Dermis microvascular lymphatic vessel endothelial cell (primary cell): ENCODE measurements around the gene SNX3. TPM values are rescaled to one million over a fixed set of nuclear protein-coding genes. Genes with fewer than 3 reads are reported as not detected.
"Not testable (repeated sequence)": the region's sequence is repeated elsewhere in the genome, so short reads cannot be mapped to it uniquely, and the experiment has no call there.

Experiments used
- DNase-seq, 2 donors: peaks; one replicate each; pipeline versions ENCODE4 v3.0.0 to v3.0.0-alpha.2; 2010; ENCODE audit warnings: low read depth in 2 of 2
- total RNA-seq: library from RNA; depleted of rRNA; stranded (reverse); fragments of >200 nt; gene quantifications from 2 replicates; pipeline ENCODE4 v1.2.1, GENCODE V29; 2014

SNX3 gene
- total RNA-seq, 1 donor from 2014 or later = 152 TPM

DNA sequence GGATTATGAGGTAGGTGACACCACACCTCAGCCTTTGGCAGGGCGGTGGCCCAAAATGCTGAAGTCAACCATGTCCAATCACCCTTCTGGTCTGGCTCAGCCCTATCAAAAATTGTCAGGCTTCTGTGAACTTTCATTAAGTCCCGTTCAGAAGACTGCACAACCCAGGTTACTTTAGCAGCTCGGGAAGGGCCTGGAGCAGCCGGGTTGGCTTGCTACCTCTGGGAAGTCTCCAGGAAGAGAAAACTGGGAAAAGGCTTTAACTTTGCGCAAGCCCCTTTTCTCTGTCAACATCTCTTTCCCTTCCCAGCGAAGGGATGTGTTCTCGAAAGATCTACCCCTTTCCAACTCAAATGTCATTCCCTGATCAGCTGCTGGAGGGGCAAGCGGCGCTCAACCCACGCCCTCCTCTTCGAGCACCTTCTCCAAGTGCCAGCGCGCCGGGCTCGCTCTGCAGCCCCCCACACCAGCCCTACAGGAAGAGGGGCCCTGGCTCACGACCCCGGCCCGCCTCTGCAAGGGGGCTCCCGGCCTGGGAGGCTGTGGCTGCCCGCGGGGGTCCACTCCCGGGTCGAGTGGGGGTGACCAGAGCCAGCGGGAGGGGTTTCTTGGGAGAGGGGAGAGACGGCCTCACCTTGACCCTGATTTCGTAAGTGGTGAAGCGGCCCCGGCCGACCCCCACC, 573 bp downstream of the SNX3 start:
- DNase-seq = peak in 1 of 2 donors; percentile 44

DNA sequence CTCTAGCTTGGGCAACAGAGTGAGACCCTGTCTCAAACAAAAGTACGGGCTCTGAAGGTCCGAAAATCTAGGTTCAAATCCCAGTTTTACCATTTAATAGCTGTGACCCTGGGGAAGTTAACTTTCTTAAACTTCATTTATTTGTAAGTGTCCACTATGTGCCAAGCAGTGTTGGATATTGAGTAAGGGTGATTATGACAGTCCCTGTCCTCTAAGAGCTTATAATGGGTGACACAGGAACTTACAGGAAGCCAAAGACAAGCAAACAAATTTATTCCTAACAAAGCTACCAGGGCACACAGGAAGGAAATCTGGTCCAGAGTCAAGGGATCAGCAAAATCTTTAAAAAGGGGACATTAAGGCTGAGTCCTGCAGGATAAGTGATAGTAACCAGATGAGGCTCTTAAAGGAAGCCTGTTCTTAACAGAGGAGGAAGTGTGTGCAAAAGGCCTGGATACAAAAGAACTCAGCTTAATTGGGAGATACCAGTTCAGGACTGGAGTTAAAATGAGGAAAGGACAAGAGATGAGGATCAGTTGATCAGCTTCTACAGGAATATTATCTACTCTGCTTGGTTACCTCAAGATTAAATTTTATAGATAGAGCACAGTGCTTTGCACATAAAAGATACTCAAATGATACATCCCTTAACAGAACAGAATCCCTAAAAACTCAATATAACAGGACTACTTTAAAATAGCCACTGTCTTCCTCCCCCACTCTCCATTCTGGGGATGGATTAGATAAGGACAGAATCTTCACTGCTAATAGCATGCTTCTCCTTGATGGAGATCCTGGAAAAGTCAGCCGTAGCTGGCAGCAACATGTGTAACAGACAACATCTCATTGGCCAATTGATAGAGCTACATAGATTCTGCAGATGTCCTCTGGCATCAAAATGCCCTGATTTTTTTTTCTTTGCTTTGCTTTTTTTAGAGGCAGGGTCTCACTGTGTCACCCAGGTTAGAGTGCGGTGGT, 6.1 kb downstream of the SNX3 start:
- peak in 1 of 2 donors; percentile 13 for DNase-seq

DNA sequence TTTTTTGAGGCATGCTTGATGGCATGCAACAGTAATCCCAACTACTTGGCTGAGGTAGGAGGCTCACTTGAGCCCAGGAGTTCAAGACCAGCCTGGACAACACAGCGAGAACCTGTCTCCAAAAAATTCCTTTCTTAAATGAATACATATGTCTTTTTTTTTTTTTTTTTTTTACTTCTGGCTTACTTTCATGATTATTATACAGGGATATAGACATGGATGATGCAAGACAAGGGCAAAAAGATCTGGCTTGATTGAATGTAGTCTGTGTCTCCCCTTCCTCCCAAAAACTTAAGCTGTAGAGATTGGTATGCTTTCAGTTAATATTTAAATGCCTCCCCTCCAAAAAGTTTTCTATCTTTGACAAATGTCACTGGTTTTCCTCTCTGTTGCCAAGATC, 7.6 kb downstream of the SNX3 start:
- no peak for DNase-seq

DNA sequence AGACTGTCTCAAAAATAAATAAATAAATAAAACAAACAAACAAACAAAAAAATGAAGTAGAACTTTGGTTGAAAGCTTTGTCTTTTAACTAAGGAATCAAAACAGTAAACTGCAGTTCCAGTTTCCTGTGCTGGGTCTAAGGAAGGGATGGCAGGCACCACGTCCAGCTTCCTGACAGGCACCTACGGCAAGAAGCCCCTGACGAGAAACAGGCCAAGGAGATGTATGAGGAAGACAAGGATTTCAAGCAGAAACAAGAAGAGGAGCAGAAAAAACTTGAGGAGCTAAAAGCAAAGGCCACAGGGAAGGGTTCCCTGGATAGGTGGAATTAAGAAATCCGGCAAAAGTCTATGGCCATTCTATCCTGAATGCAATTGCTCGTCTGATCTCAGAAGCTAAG, 8.8 kb downstream of the SNX3 start:
- no peak for DNase-seq

DNA sequence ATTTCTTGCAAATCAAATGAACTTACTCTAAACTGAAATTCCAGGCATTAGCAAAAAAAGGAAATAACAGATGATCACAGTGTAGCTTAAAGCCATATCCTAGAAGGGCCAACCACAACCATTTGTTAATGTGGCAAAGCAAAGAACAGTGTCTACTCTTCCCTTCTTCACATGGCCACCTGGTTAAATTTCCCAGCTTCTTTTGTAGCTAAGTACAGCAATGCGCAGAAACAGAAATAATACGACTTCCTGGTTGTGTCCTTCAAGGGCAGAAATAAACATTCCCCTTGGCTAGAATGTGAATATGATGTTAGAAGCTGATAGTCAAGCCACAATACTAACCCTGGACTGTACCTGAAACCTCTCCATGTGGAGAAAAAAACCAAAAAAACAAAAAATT, 9.6 kb downstream of the SNX3 start:
- peak in 1 of 2 donors; percentile 5 for DNase-seq

DNA sequence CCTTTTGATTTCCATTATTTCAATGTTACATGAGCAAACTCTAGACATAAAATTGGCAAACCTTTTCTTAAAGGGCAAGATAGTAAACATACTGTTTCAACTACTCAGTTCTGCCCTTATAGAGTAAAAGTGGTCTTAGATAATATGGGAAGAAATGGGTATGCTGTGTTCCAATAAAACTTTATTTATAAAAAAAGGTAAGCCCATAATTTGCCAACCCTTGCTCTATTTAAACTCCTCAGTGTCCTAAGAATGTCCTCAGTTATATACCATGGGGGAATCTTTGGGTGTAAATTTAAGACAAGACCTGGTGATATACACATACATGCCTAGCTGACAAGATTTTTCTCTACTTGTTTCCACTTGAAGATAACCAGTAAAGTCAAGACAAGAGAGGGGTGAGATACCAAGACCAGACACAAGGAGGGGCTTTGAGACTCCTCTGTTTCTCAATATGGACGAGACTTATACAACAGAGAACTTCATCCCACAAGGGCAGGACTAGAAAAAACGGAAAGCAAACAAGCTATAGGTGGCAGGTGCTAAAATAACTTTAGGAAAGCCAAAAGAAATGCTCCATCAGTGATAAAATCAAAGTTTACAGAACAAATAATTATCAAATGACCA, 10.5 kb downstream of the SNX3 start:
- DNase-seq = peak in 1 of 2 donors; percentile 34

DNA sequence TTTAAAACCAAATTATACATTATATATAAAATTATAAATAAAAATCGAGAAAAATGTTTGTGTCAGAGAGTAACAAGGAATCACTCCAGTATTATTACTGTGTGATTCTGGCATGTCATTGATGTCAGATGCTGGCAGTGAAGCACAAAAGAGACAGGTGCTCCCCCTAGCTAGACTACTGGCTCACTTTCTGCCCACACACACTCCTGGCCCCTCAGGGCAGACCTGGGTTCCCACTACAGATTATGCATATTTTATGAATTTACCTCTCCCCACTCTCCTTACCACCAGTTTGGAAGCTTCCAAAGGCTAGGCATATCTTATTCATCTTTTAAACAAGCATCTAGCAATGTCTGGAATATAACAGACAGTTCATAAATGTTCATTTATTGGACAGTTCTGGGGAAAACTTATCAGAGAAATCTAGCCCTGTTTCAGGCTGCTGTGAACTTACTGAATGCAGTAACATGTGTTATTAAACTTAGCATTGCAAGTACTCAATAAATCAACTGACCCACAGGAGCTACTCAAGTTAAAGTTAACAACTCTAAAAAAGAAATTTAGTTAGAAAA, 12.8 kb downstream of the SNX3 start:
- no peak for DNase-seq

DNA sequence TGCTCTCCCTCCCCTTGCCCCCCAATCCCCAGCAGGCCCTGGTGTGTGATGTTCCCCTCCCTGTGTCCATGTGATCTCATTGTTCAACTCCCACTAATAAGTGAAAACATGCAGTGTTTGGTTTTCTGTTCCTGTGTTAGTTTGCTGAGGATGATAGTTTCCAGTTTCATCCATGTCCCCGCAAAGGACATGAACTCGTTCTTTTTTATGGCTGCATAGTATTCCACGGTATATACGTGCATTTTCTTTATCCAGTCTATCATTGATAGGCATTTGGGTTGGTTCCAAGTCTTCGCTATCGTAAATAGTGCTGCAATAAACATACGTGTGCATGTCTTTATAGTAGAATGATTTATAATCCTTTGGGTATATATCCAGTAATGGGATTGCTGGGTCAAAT, 15.7 kb downstream of the SNX3 start:
- DNase-seq = not testable (repeated sequence)

DNA sequence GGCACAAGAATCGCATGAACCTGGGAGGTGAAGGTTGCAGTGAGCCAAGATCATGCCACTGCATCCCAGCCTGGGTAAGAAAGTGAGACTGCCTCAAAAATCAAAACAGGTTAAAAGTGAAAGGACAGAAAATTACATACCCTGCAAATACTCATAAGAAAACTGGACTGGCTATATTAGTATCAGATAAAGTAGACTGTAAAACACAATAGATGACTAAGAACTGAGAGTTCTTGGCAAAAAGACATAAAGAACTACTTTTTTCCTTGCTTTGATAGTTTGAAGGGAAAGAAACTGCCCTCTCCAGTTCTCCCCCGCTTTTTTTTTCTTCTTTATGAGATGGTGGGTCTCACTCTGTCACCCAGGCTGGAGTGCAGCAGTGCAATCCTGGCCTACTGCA, 17.0 kb downstream of the SNX3 start:
- DNase-seq = no peak

DNA sequence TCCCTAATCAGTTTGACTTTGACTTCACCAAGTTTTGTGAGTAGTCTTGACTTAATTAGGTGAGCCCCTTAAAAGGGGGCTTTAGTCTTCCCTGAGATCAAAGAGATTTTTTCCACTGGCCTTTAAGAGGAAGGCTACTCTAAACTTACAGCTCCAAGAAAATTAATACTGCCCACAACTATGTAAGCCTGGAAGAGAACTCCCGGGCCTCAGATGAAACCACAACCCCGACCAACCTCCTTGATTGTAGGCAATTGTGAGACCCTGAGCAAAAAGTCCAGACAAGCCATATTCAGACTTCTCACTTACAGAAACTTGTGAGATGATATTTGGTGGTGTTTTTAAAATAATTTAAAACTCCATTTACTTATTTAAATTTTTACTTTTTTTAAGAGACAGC, 18.1 kb downstream of the SNX3 start:
- DNase-seq = no peak

DNA sequence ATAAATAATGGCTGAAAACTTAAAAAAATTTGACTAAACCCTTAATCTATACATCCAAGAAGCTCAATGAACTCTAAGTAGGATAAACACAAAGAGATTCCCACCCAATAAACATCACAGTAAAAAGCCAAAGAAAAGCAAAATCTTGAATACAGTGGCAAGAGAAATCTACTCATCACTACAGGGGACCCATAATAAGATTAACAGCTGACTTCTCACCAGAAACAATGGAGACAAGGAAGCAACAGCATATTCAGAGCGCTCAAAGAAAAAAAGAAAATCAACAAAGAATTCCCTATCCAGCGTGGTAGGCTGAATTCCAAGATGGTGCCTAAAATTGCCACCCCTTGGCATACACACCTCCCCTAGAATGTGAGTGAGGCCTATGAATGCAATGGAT, 18.6 kb downstream of the SNX3 start:
- DNase-seq = no peak

DNA sequence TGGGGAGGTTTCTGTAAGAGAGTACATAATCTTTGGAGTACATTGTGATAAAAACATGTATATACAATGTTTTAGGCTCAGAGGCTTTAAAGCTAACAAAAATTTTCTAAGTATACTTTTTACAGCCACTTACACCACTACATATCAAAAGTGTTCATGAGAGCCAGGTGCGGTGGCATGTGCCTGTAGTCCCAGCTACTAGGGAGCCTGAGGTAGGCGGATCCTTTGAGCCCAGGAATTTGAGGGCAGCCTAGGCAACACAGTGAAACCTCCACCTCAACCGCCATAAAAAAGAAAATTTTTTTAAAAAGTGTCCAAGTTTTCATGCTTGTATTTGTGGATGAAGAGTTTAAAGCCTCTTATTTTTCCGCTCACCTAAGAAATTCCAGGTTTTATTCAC, 22.5 kb downstream of the SNX3 start:
- no peak for DNase-seq

DNA sequence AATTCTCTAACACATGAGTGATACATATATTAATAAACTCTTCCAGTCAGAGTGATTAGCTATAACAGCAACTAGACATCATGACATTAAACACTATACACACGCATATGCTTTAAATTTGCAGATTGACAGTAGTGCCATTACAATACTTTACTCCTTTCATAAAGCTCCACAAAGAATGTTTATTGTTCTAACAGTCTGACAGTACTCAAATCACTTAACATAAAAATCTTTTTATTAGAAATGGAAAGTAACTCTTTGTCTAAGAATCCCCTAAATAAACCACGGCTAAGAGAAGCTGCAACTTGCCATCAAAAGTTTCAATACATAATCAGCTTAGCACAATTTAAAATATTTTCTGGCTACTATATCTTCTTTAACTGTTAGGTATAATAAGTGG, 24.0 kb downstream of the SNX3 start:
- no peak for DNase-seq

DNA sequence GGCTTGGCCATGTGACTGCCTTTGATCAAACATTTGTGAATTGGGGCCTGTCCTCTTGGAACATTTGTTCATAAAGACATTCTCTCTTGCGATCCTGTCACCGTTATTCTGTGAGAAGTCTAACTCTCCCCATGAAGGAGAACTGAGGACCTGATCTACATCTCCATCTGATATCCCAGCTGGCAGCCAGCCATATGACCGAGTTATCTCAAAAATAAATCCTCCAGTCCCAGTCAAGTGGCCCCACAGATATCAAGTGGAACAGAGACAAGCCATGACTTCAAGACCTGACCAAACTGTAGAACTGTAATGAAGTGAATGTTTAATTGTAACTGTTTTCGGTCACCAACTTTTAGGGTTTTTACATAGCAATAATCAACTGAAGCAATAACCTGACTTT, 25.7 kb downstream of the SNX3 start:
- no peak for DNase-seq

DNA sequence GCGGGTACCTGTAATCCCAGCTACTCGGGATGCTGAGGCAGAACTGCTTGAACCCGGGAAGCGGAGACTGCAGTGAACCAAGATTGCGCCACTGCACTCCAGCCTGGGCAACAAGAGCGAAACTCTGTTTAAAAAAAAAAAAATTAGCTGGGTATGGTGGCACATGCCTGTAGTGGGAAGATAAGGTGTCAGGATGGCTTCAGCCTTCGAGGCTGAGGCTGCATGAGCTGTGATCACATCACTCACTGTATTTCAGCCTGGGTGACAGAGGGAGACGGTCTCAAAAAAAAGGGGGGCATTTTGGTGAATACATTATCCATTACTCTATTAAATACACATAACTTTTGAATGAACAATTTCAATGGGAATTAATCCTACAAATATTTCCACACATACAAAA, 32.4 kb downstream of the SNX3 start:
- no peak for DNase-seq

DNA sequence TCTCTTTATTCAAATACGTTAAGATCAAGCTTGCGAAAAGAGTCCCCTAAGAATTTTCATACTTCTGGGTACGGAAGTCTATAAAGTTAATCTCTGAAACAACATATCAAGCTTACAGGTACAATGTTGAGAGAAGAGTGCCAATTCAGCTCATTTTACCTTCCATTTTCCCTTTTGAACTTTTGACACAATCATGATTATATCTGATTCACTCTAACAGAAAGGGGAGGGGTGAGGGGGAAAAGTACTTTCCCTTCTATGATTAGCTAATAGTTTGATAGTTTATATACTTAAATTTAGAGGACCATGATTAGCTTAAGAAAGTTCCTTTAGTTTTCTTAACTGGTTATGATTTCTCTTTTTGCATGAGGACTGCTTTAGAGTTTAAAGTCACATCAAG, 33.5 kb downstream of the SNX3 start:
- no peak for DNase-seq

DNA sequence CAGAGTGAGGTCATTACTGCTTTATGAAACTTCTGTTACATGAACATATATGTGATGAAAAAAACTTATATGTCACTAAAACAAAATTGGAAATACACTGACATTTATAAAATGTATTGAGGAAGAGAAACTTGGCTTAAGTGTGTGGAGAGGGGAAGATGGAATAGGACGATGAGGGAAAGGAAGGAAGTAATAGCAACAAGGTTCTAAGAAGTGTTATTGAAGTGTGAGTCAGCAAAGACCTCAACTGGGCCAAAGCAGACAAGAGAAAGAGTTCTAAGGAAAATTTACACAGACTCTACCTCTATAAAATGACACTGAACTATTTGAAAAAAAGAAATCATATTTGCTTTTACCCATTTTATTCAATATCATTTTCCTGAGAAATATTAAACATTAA, 38.3 kb downstream of the SNX3 start:
- peak in 1 of 2 donors; percentile 42 for DNase-seq

DNA sequence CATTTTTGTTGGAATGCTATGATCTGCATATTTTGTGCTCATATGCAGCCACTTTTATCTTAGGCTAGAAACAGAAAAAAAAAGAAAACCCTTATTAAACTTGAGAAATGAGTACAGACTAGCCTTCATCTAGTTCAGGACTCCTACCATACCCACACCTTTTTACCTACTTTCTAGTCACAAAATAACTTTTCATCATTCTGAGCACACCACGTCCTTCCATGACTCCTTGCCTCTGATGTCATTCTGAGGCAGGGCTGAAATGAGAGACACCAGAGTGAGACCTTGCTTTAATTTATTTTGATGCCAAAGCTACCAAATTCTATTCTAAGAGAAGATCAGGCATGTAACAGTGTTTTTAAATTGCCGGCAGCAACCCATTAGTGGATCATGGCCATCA, 38.8 kb downstream of the SNX3 start:
- no peak for DNase-seq

DNA sequence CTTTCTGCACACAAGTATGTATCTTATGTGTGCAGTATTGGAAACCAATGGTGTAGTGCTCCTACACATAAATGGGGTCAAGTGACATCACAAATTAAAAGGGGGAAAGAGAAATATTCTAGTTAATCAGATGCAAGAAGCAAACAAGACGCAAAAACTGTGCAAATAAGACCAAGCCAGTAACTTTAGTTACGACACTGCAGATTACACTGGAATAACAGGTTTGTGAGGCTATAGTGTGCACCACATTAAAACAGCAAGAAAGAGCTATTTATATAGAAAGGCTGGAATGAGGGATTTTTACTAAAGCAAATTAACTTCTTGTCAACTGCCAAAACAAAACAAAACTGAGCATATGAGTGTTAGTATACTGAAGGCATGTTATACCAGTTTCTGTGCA, 49.2 kb downstream of the SNX3 start:
- DNase-seq = no peak

DNA sequence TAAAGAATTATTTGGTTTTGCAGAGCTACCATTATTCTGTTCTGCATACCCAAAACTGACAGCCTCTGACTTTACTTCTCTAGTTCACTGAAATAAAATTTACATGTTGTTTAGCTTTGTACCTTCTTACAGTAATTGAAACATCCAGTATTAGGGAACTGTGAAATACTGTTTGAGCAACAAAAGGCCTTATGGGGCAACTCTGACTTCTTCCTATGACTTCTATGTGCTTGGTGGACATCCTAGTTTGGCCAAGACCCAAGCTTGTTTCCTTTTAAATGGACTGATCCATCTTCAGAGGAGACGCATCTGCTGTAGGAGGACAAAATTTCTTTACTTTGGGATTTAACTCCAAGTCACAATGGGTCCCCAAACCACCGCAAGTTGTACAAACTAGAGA, 50.3 kb downstream of the SNX3 start:
- DNase-seq = no peak

DNA sequence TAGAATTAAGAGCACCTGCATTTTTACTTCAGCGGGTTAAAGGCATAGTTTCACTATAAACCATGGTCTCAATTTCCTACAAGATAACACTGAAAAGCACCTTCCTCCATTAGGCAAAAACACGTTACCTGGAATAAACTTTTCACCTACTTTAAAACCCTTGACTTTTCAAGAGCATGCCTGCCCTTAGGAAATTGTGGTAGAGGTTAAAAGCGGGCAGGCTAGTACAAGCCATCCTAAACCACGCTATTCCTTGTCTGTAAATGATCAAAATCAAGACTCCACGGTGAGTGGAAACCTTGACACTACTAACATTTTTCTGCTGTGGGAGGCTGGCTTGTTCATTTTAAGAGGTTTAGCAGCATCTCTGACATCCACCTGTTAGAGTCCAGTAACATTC, 51.1 kb downstream of the SNX3 start:
- DNase-seq = no peak

DNA sequence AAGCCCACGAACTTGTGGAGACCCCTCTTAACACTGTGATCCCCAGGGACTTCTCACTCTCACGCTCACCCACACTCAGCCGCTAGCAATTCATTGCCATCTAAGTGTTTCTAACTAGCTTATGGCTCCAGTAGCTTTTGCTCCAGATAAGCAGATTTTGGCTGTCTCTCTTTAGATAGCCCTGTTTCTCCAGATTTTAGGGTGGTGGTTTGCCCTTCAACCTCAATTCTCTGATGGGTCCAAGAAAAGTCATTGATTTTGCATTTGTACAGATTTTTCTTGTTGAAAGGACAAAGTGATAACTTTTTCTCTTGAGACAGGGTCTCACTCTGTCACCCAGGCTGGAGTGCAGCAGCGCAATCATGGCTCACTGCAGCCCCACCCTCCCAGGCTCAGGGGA, 53.8 kb downstream of the SNX3 start:
- no peak for DNase-seq
